Activated CD8-positive, alpha-beta memory T cell treated with anti-CD3 and anti-CD28 coated beads for 36 hours (primary cell): ENCODE measurements around the gene TYROBP. TPM values are rescaled to one million over a fixed set of nuclear protein-coding genes. Genes with fewer than 3 reads are reported as not detected.
"Not testable (repeated sequence)": the region's sequence is repeated elsewhere in the genome, so short reads cannot be mapped to it uniquely, and the experiment has no call there.

ENCODE experiments used
- CTCF ChIA-PET: fragments of 350-600 bp; sonication (Branson Sonifier 250); formaldehyde crosslinking; loops from one replicate; lab custom pipeline; 2021; ENCODE audit warnings: antibody characterized with exemption; lab: Charles Lee
- POLR2A ChIA-PET: fragments of 350-600 bp; sonication (Branson Sonifier 250); formaldehyde crosslinking; loops from one replicate; lab custom pipeline; 2021; ENCODE audit warnings: antibody characterized with exemption; lab: Charles Lee
- total RNA-seq, 2 experiments: library from RNA; stranded (reverse); gene quantifications; one replicate each; pipeline ENCODE4 v1.2.3, GENCODE V29; 2021

Gene TYROBP
- total RNA-seq: not detected

GRCh38 chr19:35908010-35908441 lies at the start of gene TYROBP:
TYROBP (minus strand) TSS chr19:35908295; CDS start chr19:35908228, 67 bp downstream.
- POLR2A ChIA-PET: interaction anchor here (0.7 kb wide), 1 partner anchor 29 kb away, joined by 3 read pairs; no protein-coding TSS in a partner anchor
- CTCF ChIA-PET: no interaction called here

GRCh38 chr19:35957411-35957810 lies 49.3 kb upstream of the TYROBP start:
- POLR2A ChIA-PET: not testable (repeated sequence)
- CTCF ChIA-PET: interaction anchor here (0.5 to 1.0 kb wide), 3 partner anchors 10 to 1480 kb away, joined by 3 read pairs; no protein-coding TSS in a partner anchor

GRCh38 chr19:35955881-35956634 lies 48.0 kb upstream of the TYROBP start:
- POLR2A ChIA-PET: no interaction called here
- CTCF ChIA-PET: interaction anchor here (0.7 kb wide), 1 partner anchor 9 kb away, joined by 3 read pairs; no protein-coding TSS in a partner anchor

- ChIA-PET POLR2A (no interaction called here), CTCF (interaction anchor here (0.6 to 1.3 kb wide), 3 partner anchors 10 to 60 kb away, joined by 3 to 5 read pairs (median 3); no protein-coding TSS in a partner anchor)
Observed at GRCh38 chr19:35949131-35949530, 41.0 kb upstream of the TYROBP start.

GRCh38 chr19:35946203-35946602 lies 38.1 kb upstream of the TYROBP start:
- ChIA-PET CTCF (interaction anchor here (0.8 to 1.2 kb wide), 2 partner anchors 15 to 47 kb away, joined by 3 to 6 read pairs; no protein-coding TSS in a partner anchor), POLR2A (interaction anchor here (0.5 kb wide), 1 partner anchor 216 kb away, joined by 6 read pairs; no protein-coding TSS in a partner anchor)

GRCh38 chr19:35945121-35945790 lies 37.2 kb upstream of the TYROBP start:
- ChIA-PET POLR2A (interaction anchor here (0.5 kb wide), 1 partner anchor 217 kb away, joined by 6 read pairs; no protein-coding TSS in a partner anchor), CTCF (interaction anchor here (0.6 to 0.8 kb wide), 2 partner anchors 14 to 743 kb away, joined by 3 read pairs; no protein-coding TSS in a partner anchor)

GRCh38 chr19:35944556-35944955 lies 36.5 kb upstream of the TYROBP start:
- POLR2A ChIA-PET: no interaction called here
- CTCF ChIA-PET: no interaction called here

GRCh38 chr19:35943321-35944301 lies 35.5 kb upstream of the TYROBP start:
- ChIA-PET CTCF (no interaction called here), POLR2A (no interaction called here)

GRCh38 chr19:35942235-35942634 lies 34.1 kb upstream of the TYROBP start:
- ChIA-PET CTCF (interaction anchor here (1.5 kb wide), 1 partner anchor 61 kb away, joined by 3 read pairs; no protein-coding TSS in a partner anchor), POLR2A (no interaction called here)

GRCh38 chr19:35940839-35941238 lies 32.7 kb upstream of the TYROBP start:
- ChIA-PET POLR2A (interaction anchor here (0.7 kb wide), 2 partner anchors 14 to 134 kb away, joined by 4 read pairs; no protein-coding TSS in a partner anchor), CTCF (interaction anchor here (0.5 to 1.5 kb wide), 2 partner anchors 56 to 60 kb away, joined by 3 read pairs; no protein-coding TSS in a partner anchor)

- ChIA-PET CTCF (no interaction called here), POLR2A (no interaction called here)
Observed at GRCh38 chr19:35940078-35940775, 32.1 kb upstream of the TYROBP start.

GRCh38 chr19:35939307-35940077 lies 31.4 kb upstream of the TYROBP start:
- ChIA-PET POLR2A (no interaction called here), CTCF (no interaction called here)

GRCh38 chr19:35938282-35939224 lies 30.5 kb upstream of the TYROBP start:
- CTCF ChIA-PET: interaction anchor here (1.4 kb wide), 1 partner anchor 57 kb away, joined by 3 read pairs; no protein-coding TSS in a partner anchor
- POLR2A ChIA-PET: no interaction called here

GRCh38 chr19:35937345-35938281 lies 29.5 kb upstream of the TYROBP start:
- POLR2A ChIA-PET: no interaction called here
- CTCF ChIA-PET: interaction anchor here (1.4 kb wide), 1 partner anchor 56 kb away, joined by 3 read pairs; no protein-coding TSS in a partner anchor

- ChIA-PET CTCF (interaction anchor here (1.4 kb wide), 1 partner anchor 55 kb away, joined by 3 read pairs; no protein-coding TSS in a partner anchor), POLR2A (no interaction called here)
Observed at GRCh38 chr19:35936738-35937268, 28.7 kb upstream of the TYROBP start.
